Activated naive CD8-positive, alpha-beta T cell treated with anti-CD3 and anti-CD28 coated beads for 36 hours (primary cell): ENCODE data around the gene EIF6. TPM values are rescaled to one million over a fixed set of nuclear protein-coding genes. Genes with fewer than 3 reads are reported as not detected.

ENCODE experiments used
- DNase-seq: peaks from one replicate; pipeline ENCODE4 v3.0.0; 2021
- H3K27ac Mint-ChIP-seq: one replicate; pipeline ENCODE4 v1.8.0; 2022; ENCODE audit warnings: mild to moderate bottlenecking, moderate library complexity, mixed read lengths
- H3K27me3 Mint-ChIP-seq: one replicate; pipeline ENCODE4 v1.8.0; 2022; ENCODE audit warnings: mild to moderate bottlenecking, mixed read lengths
- H3K36me3 Mint-ChIP-seq: one replicate; pipeline ENCODE4 v1.8.0; 2021; ENCODE audit warnings: mild to moderate bottlenecking, mixed read lengths
- H3K4me1 Mint-ChIP-seq: one replicate; pipeline ENCODE4 v1.8.0; 2021; ENCODE audit warnings: mixed read lengths
- H3K4me3 Mint-ChIP-seq: one replicate; pipeline ENCODE4 v1.8.0; 2022; ENCODE audit warnings: mild to moderate bottlenecking, moderate library complexity, mixed read lengths
- H3K9me3 Mint-ChIP-seq: one replicate; pipeline ENCODE4 v1.8.0; 2022; ENCODE audit warnings: mixed read lengths
- total RNA-seq, 2 experiments: library from RNA; stranded (reverse); gene quantifications; one replicate each; pipeline ENCODE4 v1.2.3, GENCODE V29; 2021

EIF6 gene
- total RNA-seq, 2 experiments from 2014 or later: 172 to 179 TPM

GRCh38 chr20:35243986-35244385 is 40.6 kb downstream of the EIF6 start:
- no peak overlapping the region for H3K27ac Mint-ChIP-seq
- no peaks in the 10 kb centered on the region for H3K9me3 Mint-ChIP-seq
- no peak for DNase-seq
- no peaks in the 10 kb centered on the region for H3K27me3 Mint-ChIP-seq
- no peak overlapping the region for H3K4me3 Mint-ChIP-seq
- no peaks in the 10 kb centered on the region for H3K36me3 Mint-ChIP-seq
- H3K4me1 Mint-ChIP-seq: no peaks in the 10 kb centered on the region

GRCh38 chr20:35243317-35243716 is 41.3 kb downstream of the EIF6 start:
- Mint-ChIP-seq H3K4me3 (no peak overlapping the region), H3K4me1 (no peaks in the 10 kb centered on the region), H3K27me3 (no peaks in the 10 kb centered on the region), H3K36me3 (no peaks in the 10 kb centered on the region), H3K9me3 (no peaks in the 10 kb centered on the region), H3K27ac (no peak overlapping the region)
- DNase-seq: no peak

GRCh38 chr20:35240811-35241293 is 43.7 kb downstream of the EIF6 start:
- no peak overlapping the region for H3K4me3 Mint-ChIP-seq
- peaks cover 6% of the 10 kb centered on the region for H3K36me3 Mint-ChIP-seq
- no peaks in the 10 kb centered on the region for H3K27me3 Mint-ChIP-seq
- H3K4me1 Mint-ChIP-seq: no peaks in the 10 kb centered on the region
- no peak overlapping the region for H3K27ac Mint-ChIP-seq
- DNase-seq: no peak
- H3K9me3 Mint-ChIP-seq: no peaks in the 10 kb centered on the region

GRCh38 chr20:35240083-35240810 is 44.3 kb downstream of the EIF6 start:
- peaks cover 9% of the 10 kb centered on the region for H3K36me3 Mint-ChIP-seq
- no peaks in the 10 kb centered on the region for H3K9me3 Mint-ChIP-seq
- no peak overlapping the region for H3K27ac Mint-ChIP-seq
- no peaks in the 10 kb centered on the region for H3K4me1 Mint-ChIP-seq
- H3K4me3 Mint-ChIP-seq: no peak overlapping the region
- H3K27me3 Mint-ChIP-seq: no peaks in the 10 kb centered on the region
- no peak for DNase-seq

GRCh38 chr20:35238735-35239134 is 45.8 kb downstream of the EIF6 start:
- H3K36me3 Mint-ChIP-seq: peaks cover 13% of the 10 kb centered on the region

GRCh38 chr20:35238170-35238569 is 46.4 kb downstream of the EIF6 start:
- DNase-seq: no peak
- Mint-ChIP-seq H3K9me3 (no peaks in the 10 kb centered on the region), H3K27ac (no peak overlapping the region), H3K27me3 (no peaks in the 10 kb centered on the region), H3K4me3 (no peak overlapping the region), H3K4me1 (no peaks in the 10 kb centered on the region), H3K36me3 (peaks cover 13% of the 10 kb centered on the region)

More at GRCh38 chr20:35238735-35239134, 45.8 kb downstream of the EIF6 start:
- Mint-ChIP-seq H3K27me3 (no peaks in the 10 kb centered on the region), H3K27ac (no peak overlapping the region), H3K4me1 (no peaks in the 10 kb centered on the region), H3K4me3 (no peak overlapping the region), H3K9me3 (no peaks in the 10 kb centered on the region)
- DNase-seq: no peak

- no peak overlapping the region for H3K27ac Mint-ChIP-seq
- H3K27me3 Mint-ChIP-seq: no peaks in the 10 kb centered on the region
- H3K9me3 Mint-ChIP-seq: no peaks in the 10 kb centered on the region
- H3K36me3 Mint-ChIP-seq: peaks cover 14% of the 10 kb centered on the region
- H3K4me3 Mint-ChIP-seq: no peak overlapping the region
- H3K4me1 Mint-ChIP-seq: no peaks in the 10 kb centered on the region
- no peak for DNase-seq
Measured at GRCh38 chr20:35237486-35237885, 47.1 kb downstream of the EIF6 start.

GRCh38 chr20:35235881-35236280 is 48.7 kb downstream of the EIF6 start:
- H3K36me3 Mint-ChIP-seq: peaks cover 19% of the 10 kb centered on the region
- no peaks in the 10 kb centered on the region for H3K27me3 Mint-ChIP-seq

GRCh38 chr20:35232575-35232974 is 52.0 kb downstream of the EIF6 start:
- Mint-ChIP-seq H3K4me3 (no peak overlapping the region), H3K27ac (no peak overlapping the region), H3K9me3 (no peaks in the 10 kb centered on the region), H3K4me1 (no peaks in the 10 kb centered on the region), H3K27me3 (peaks cover 19% of the 10 kb centered on the region), H3K36me3 (peaks cover 23% of the 10 kb centered on the region)
- no peak for DNase-seq

More at GRCh38 chr20:35235881-35236280, 48.7 kb downstream of the EIF6 start:
- no peaks in the 10 kb centered on the region for H3K4me1 Mint-ChIP-seq
- H3K27ac Mint-ChIP-seq: no peak overlapping the region
- H3K4me3 Mint-ChIP-seq: no peak overlapping the region
- no peaks in the 10 kb centered on the region for H3K9me3 Mint-ChIP-seq
- no peak for DNase-seq

Other genes with a start within 250 kb of the EIF6 start
- gene TRPC4AP, start 192.0 kb downstream of the EIF6 start, total RNA-seq: 10 to 100 TPM; 39.6 to 43.1 TPM
- 10 to 100 TPM; 15.3 to 15.9 TPM for gene EDEM2, start 137.4 kb downstream of the EIF6 start, total RNA-seq
- gene PROCR, start 112.7 kb downstream of the EIF6 start, total RNA-seq: 1 to 10 TPM; 4.4 to 4.5 TPM
- gene MMP24, start 58.1 kb downstream of the EIF6 start, total RNA-seq: not detected
- gene MMP24OS, start 6.7 kb downstream of the EIF6 start, total RNA-seq: 10 to 100 TPM; 27.2 to 27.4 TPM
- not detected for gene FAM83C, start 7.7 kb upstream of the EIF6 start, total RNA-seq
- 10 to 100 TPM; 60.3 to 62.8 TPM for gene UQCC1, start 127.2 kb upstream of the EIF6 start, total RNA-seq
- not detected for gene GDF5, start 153.5 kb upstream of the EIF6 start, total RNA-seq
- 10 to 100 TPM; 48.8 to 55.5 TPM for gene CEP250, start 170.8 kb upstream of the EIF6 start, total RNA-seq
- not detected for gene C20orf173, start 244.9 kb upstream of the EIF6 start, total RNA-seq